HG03097 (cell line): ENCODE results near the gene EEPD1.
"Not testable (repeated sequence)": the region's sequence is repeated elsewhere in the genome, so short reads cannot be mapped to it uniquely, and the experiment has no call there.

Source experiments
- ATAC-seq: cut with Tn5 transposase; IDR thresholded peaks from one replicate; pipeline ENCODE4 v1.9.1; 2021; ENCODE audit not compliant: unreplicated experiment, low FRiP score

Gene EEPD1

DNA sequence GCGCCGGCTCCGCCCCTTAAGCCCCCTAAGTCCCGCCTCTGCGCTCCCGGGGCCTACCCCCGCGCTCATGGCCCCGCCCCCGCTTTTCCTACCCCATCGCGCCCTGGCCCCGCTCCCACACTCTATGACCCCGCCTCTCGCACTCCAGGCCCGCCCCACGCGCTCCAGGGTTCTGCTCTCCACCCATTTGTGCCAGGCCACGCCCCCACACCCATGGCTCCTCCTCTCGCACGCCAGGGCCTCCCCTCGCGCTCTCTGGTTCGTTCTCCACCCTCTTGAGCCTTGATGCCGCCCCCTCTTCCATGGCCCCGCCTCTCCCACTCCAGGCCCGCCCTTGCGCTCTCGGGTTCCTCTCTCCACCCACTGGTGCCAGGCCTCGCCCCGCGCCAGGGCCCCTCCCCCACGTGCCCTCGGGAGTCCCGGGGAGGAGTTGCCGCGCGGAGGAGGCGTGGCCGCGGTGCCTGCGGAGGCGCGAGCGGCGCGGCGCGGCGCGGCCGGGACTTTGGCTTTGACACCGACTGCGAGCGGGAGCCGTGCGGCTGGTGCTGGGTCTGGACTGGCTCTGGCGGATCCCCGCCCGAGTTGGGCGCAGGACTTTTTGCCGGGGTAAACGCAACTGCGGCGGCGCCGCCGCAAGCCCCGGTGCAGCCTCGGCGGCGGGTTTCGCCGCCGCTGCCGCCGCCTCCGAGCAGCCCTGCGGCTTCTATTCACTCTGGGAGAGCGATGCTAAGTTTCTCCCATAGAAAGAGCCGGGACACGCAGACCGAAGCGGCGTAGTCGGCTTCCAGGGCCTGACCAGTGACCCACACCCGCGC lies at the start of gene EEPD1:
EEPD1 (plus strand) TSS at position 499 of the 815 bp plus-strand sequence. CDS start 1,071 bp downstream, outside the sequence.
- peak; percentile 97 for ATAC-seq

DNA sequence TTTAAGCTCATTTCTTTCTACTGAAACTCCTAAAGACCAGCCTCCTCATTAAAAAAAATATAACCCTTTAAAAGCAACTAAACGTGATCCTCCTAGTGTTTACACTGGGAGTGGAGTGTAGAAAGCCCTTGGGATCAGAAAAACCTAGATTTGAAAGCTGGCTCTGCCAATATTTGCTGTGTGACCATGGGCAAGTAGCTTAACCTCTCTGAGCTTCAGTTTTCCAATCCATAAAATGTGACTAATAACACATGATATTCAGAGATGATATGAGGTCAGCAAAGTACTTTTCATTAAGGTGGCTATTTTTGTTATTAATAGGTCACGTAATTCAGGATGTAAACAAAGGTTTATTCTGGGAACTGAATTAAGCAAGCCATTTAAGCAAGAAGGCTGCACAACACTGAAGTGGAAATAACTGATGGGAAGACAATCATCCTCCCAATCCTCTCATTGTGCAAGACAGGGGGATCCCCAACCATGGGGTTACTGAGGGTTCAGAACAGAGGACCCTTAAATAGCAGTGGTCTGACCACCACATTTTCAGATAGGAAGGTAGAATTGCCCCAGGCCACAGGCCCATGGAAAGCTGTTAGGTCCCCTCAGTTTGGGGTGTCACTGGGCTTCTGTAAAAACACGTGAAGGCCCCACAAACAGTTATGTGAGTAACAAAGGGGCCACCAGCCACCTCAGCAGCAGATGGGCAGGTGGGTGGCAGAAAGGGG lies 49.1 kb upstream of the EEPD1 start:
- ATAC-seq: no peak

GRCh38 chr7:36106972-36107908 lies 45.8 kb upstream of the EEPD1 start:
- ATAC-seq: not testable (repeated sequence)

- no peak for ATAC-seq
Observed at GRCh38 chr7:36107926-36108631, 45.0 kb upstream of the EEPD1 start.

DNA sequence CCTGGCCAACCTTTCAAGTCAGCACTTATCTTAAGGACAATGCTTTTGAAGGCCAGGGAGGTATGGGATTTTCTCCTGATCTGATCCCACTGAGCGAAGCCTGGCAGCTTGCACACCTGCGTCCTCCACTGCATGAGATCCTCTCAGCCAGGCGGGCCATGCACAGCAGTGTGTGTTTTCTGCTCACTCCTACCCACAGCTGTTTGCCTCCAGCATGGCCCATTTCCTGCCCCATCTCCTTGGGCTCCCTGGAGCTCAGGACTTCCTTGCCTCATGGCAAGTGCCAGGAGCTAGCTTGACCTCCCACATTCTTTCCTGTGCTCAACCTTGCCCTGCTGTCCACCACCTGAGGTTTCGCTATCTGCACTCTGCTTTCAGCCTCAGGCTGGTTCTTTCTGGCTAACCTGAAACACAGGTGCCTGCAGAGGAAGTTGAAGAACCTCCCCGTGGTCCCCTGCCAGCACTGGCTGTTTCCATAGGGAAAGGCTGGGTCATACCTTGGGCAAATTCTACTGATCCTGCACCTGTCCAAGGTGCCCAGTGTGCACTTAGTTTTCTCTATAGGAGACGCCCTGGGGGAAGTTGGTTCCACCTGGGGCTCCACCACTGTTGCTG lies 43.9 kb upstream of the EEPD1 start:
- ATAC-seq: no peak

- no peak for ATAC-seq
Observed at GRCh38 chr7:36110584-36110983, 42.5 kb upstream of the EEPD1 start.

DNA sequence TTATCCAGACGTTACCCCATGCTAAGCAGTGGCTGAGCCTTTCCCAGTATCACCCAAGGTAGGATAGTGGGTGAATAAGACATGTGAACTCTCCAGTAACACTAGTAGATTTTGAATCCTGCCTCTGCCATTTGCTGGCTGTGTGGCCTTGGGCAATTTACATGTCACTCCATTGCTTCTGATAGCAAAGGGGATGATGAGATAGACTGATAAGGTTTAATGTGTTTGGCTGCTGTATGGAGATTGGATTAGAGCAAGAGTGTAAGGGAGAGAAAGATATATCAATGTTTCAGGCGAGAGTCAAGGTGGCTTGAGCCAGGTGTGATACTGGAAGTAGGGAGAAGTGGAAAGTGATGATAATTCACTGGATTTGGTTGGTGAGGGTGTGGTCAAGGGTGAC lies 40.1 kb upstream of the EEPD1 start:
- ATAC-seq: no peak

- no peak for ATAC-seq
Observed at GRCh38 chr7:36114355-36114754, 38.7 kb upstream of the EEPD1 start.

DNA sequence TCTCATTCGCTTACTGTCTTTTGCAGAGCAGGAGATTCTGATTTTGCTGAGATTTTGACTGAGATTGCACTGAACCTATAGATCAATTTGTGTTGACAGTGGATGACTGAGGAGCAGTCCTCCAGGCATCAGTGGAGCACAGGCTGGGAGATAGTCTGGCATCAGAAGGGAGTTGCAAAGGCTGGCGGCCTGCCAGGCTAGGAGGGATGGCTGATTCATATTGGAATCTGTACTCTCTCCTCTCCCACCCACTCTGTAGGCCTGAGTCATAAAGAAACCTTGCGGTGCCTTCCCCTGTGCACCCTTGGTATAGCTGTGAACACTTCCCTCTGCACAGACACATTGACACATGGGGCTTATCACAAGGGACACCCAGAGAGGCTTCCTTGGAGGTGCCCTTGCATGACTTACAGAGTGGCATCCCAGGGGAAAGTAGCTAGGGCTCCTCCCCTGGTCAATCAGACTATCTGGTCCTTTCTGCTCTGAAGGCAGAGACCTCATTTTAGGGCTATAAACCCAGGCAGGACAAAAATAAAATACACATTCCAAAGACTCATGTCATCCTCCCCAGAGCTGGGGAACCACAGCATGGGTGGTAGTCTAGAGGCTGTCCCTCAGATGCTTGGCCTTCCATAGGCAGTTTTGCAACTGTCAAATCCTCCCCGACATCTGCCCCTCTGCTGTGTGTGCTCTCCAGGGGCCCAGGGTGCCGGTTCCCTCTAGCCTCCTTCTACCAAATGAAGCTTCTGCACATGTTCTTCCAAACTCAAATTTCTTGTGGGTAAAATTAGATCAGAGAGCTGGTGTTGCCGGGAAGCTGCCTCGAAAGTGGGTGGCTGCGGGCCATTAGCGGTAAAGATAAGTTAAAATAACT lies 37.4 kb upstream of the EEPD1 start:
- peak; percentile 99 for ATAC-seq

DNA sequence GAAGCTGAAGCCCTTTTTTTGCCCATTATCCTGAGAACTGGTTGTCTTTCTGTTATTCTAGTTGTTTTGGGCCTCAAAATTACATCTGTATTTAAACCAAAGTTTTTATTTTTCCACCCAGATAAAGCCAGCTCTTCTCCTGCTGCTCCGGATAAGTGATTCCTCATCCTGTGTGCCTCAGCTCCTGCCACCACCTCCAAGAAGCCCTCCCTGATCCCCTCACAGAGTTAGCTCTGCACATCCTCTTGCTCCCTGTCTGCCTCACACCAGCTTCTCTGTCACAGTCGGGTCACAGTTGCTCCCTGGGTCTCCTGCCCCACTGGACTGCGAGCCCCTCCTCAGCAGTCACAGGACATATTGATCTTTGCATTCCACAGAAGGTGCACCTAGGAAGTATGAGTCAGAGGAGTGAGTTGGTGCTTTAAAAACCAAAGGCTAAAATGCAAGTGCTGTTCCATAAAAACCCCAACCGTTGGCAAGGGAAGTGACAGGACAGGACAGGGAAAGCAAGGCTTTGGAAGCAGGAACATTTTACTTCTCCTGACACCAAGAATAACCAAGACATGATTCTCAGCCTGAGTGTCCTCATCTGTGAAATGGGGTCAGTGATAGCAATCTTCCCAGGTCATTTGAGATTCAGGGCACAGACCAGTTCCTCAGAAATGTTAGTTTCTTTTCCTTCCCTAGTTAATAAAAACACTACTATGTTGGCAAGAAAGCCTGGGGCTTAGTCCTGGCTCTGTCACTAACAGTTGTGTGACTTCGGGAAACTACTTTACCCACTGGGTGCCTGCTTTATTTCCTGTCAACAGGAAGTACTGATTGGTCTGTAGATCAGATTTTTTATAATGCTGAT lies 36.5 kb upstream of the EEPD1 start:
- no peak for ATAC-seq

DNA sequence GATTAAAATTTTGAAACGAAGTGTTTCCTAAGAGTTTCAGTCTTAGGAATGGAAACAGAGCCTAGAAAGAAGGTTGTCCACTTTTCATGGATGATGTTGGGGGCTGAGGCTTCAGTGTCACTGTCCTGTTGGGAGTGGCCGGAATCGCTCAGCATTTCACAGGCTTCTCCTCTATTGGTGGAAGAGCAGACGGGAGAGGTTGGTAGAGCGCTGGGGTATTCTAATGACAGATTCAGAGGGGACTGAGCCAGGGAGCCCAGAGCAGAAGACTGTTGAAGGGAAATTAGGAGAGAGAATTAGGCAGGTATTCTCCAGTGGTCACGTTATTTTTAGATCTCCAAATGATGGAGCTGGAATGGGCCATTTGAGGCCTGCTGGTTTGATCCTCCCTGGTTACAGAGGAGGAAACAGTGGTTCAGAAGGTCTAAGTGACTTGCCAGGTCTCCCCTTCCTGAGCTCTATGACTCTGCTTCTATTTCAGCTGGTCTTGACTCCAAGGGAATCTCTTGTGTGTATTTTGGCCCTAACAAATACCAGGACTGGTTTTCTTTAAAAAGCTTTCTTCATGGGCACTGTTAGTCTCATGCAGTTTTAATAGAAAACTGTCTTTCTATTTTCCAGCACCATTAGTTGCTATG lies 35.7 kb upstream of the EEPD1 start:
- ATAC-seq: no peak

DNA sequence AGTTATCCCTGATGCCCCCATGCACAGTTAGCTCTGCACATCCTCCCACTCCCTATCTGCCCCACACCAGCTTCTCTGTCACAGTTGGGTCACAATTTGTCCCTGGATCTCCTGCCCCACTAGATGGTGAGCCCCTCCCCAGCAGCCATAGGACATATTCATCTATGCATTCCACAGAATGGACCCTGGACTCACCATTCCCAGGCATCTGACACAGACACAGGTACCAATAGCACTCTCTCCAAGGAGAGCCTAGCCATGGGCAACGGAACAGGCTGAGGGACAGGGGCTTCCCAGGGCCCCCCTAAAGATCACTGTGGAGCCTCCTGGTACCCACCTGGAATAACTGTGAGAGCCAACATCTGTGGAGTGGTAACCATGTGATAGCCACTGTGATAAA lies 34.7 kb upstream of the EEPD1 start:
- ATAC-seq: no peak

DNA sequence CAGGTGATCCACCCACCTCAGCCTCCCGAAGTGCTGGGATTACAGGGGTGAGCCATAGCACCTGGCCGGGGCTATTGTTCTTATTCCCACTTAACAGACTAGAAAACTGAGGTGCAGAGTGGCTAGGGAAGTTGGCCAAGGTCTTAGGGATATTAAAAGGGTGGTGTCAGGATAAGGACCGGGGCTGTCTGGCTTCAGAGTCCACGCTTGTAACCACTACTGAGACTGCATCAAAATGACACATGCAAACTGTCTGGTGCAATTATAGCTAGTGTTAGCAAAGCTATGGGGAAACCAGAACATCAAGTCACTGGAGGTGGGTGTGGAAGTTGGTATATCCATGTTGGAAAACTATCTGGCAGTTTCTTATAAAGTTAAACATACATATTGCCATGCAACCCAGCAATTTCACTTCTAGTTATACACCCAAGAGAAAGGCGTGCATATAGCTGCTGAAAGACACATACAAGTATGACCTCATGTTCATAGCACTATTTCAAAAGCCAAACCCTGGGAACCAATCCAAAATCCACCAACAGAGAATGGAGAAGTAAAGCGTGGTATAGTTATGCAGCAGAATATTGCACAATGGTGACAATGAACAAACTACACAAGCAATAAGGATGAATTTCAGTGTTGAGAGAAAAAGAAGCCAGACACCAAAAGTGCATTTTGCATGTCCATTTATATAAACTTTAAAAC lies 33.9 kb upstream of the EEPD1 start:
- no peak for ATAC-seq

DNA sequence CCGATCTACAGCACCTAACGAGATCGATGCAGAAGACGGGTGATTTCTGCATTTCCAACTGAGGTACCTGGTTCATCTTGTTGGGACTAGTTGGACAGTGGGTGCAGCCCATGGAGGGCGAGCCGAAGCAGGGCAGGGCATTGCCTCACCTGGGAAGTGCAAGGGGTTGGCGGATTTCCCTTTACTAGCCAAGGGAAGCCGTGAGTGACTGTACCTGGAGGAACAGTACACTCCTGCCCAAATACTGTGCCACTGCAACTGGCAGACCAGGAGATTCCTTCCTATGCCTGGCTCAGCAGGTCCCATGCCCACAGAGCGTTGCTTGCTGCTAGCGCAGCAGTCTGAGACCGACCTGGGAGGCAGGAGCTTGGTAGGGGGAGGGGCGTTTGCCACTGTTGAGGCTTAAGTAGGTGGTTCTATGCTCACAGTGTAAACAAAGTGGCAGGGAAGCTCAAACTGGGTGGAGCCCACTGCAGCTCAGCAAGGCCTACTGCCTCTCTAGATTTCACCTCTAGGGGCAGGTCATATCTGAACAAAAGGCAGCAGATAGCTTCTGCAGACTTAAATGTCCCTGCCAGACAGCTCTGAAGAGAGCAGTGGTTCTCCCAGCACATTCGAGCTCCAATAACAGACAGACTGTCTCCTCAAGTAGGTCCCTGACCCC lies 32.9 kb upstream of the EEPD1 start:
- not testable (repeated sequence) for ATAC-seq

DNA sequence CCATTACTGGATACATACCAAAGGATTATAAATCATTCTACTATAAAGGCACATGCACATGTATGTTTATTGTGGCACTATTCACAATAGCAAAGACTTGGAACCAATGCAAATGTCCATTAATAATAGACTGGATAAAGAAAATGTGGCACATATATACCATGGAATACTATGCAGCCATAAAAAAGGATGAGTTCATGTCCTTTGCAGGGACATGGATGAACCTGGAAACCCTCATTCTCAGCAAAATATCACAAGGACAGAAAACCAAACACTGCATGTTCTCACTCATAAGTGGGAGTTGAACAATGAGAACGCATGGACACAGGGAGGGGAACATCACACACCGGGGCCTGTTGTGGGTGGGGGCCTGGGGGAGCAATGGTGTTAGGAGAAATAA lies 27.4 kb upstream of the EEPD1 start:
- not testable (repeated sequence) for ATAC-seq

GRCh38 chr7:36127075-36127740 lies 25.8 kb upstream of the EEPD1 start:
- ATAC-seq: no peak
